ENCODE data around the gene HDAC4. TPM values are rescaled to one million over a fixed set of nuclear protein-coding genes. Genes with fewer than 3 reads are reported as not detected.
A peak's percentile ranks its signal among the peaks of the same experiment; 100 is the strongest.

The HDAC4 gene
- total and polyA plus RNA-seq, 9 of the 15 experiments (the other 6 are each of a cell fraction or from before 2014, with no cell fraction given), result 0.11 to 20.2 (median 4.0) TPM

- Histone ChIP-seq H3K4me3 (no peak overlapping the region), H3K27me3 (ENCODE audit: control insufficient read depth in 2 of 2, insufficient read depth in 2 of 2, low read length in 2 of 2) (peaks cover 0 to 23% of the 10 kb centered on the region in 2 experiments; a peak in 2 of 5 replicates), H3K79me2 (ENCODE audit: control insufficient read depth, insufficient read depth, low read length) (no peaks in the 10 kb centered on the region), H3K4me1 (replicated peaks in 1 of 2; ENCODE audit: control insufficient read depth in 2 of 2, insufficient read depth in 2 of 2, low read length in 2 of 2) (peaks cover 0 to 3% of the 10 kb centered on the region in 2 experiments; a peak in 1 of 5 replicates), H3K9me3 (replicated peaks; ENCODE audit: control insufficient read depth, insufficient read depth, low read depth, low read length) (no peaks in the 10 kb centered on the region), H2AFZ (ENCODE audit: low read depth, low read length) (no peak overlapping the region), H3K27ac (ENCODE audit: extremely low read depth, low read depth, low read length) (no peak overlapping the region), H4K20me1 (replicated peaks; ENCODE audit: control insufficient read depth, insufficient read depth, low read length) (no peaks in the 10 kb centered on the region), H3K4me2 (ENCODE audit: insufficient read depth, low read length) (no peak overlapping the region), H3K9me1 (ENCODE audit: control insufficient read depth, insufficient read depth, low read length) (no peaks in the 10 kb centered on the region), H3K36me3 (ENCODE audit: control insufficient read depth, insufficient read depth, low read length) (no peaks in the 10 kb centered on the region), H3K9ac (ENCODE audit: insufficient read depth in 1 of 2, low read depth in 2 of 2, low read length in 2 of 2) (no peak overlapping the region)
- WGBS (ENCODE audit: insufficient coverage, low coverage, missing lambda C conversion rate), result 48% methylated on average over 6 of the region's 8 CpGs
- FAIRE-seq (no peak), DNase-seq (ENCODE audit: extremely low read depth in 1 of 4, low spot score in 3 of 4) (no peak), ATAC-seq (no peak)
- intact Hi-C loops (cut with micrococcal nuclease), result no loop called here
- in situ Hi-C loops (cut with MboI), result no loop called here
- BruUV-seq (replicated peaks), result no TSS peak
- ChIA-PET CTCF (ENCODE audit: low intra/inter-chr PET ratio) (no interaction called here), POLR2A (no interaction called here)
- TF ChIP-seq POLR3G (IDR thresholded peaks at IDR 0.05; ENCODE audit: extremely low read depth, insufficient read length, insufficient replicate concordance), result no peak
Observed at GRCh38 chr2:239047420-239047819, 353.4 kb downstream of the HDAC4 start.

- BruUV-seq (replicated peaks), result no TSS peak
- Histone ChIP-seq H3K36me3 (ENCODE audit: control insufficient read depth, insufficient read depth, low read length) (no peaks in the 10 kb centered on the region), H2AFZ (ENCODE audit: low read depth, low read length) (no peak overlapping the region), H3K4me2 (ENCODE audit: insufficient read depth, low read length) (no peak overlapping the region), H3K79me2 (ENCODE audit: control insufficient read depth, insufficient read depth, low read length) (no peaks in the 10 kb centered on the region), H3K9ac (ENCODE audit: insufficient read depth in 1 of 2, low read depth in 2 of 2, low read length in 2 of 2) (no peak overlapping the region), H3K9me1 (ENCODE audit: control insufficient read depth, insufficient read depth, low read length) (no peaks in the 10 kb centered on the region), H3K4me3 (no peak overlapping the region), H3K27me3 (ENCODE audit: control insufficient read depth in 2 of 2, insufficient read depth in 2 of 2, low read length in 2 of 2) (peaks cover under 1 to 29% of the 10 kb centered on the region in 2 experiments; a peak in 2 of 5 replicates), H3K27ac (ENCODE audit: extremely low read depth, low read depth, low read length) (no peak overlapping the region), H3K9me3 (replicated peaks; ENCODE audit: control insufficient read depth, insufficient read depth, low read depth, low read length) (no peaks in the 10 kb centered on the region), H3K4me1 (replicated peaks in 1 of 2; ENCODE audit: control insufficient read depth in 2 of 2, insufficient read depth in 2 of 2, low read length in 2 of 2) (peaks cover 0 to 3% of the 10 kb centered on the region in 2 experiments; a peak in 1 of 5 replicates), H4K20me1 (replicated peaks; ENCODE audit: control insufficient read depth, insufficient read depth, low read length) (no peaks in the 10 kb centered on the region)
- in situ Hi-C loops (cut with MboI), result no loop called here
- TF ChIP-seq USF1 (CRISPR knock-in tag; IDR thresholded peaks at IDR 0.05), result peak; percentile 39
- TF ChIP-seq U2AF1 (optimal IDR thresholded peaks at IDR 0.05; ENCODE audit: low read depth, low read length), result no peak
- TF ChIP-seq CBX5 (IDR thresholded peaks at IDR 0.05; ENCODE audit: borderline replicate concordance, low read depth), result no peak
- TF ChIP-seq CHD2 (IDR thresholded peaks at IDR 0.05; ENCODE audit: low read depth, low read length), result no peak
- TF ChIP-seq XRCC4 (IDR thresholded peaks at IDR 0.05; ENCODE audit: extremely low read depth, insufficient read depth, insufficient read length), result no peak
- no peak for TF ChIP-seq ZNF449 (CRISPR knock-in tag; IDR thresholded peaks at IDR 0.05)
- ATAC-seq, result no peak
- DNase-seq (ENCODE audit: extremely low read depth in 1 of 4, low spot score in 3 of 4), result no peak
- POLR2A ChIA-PET, result no interaction called here
- WGBS (ENCODE audit: insufficient coverage, low coverage, missing lambda C conversion rate), result 10% methylated on average over 6 of the region's 9 CpGs
- no peak for FAIRE-seq
- CTCF ChIA-PET (ENCODE audit: low intra/inter-chr PET ratio), result no interaction called here
- intact Hi-C loops (cut with micrococcal nuclease), result no loop called here
Observed at GRCh38 chr2:239046822-239047221, 354.0 kb downstream of the HDAC4 start.
